ENCODE measurements around the gene KLF5.

DNA sequence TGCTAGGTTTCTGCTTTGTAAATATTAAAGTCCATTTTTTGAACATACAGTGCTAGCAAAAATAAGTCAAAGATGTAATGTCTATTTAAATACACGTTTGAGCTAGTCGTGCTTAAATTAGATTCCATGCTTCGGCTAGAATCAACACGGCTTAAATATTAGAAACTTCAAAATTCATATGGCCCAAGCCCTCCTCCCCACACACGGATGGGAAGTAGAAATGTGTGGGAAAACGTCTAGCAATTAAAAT lies 816 bp upstream of the KLF5 start:
- TF ChIP-seq YY1 (IDR thresholded peaks at IDR 0.05; ENCODE audit: insufficient read depth, insufficient read length): no peak
- TF ChIP-seq SUZ12 (IDR thresholded peaks at IDR 0.05; ENCODE audit: extremely low read depth, insufficient read depth, insufficient read length): no peak
- TF ChIP-seq ZNF274 (IDR thresholded peaks at IDR 0.05; ENCODE audit: low read depth, low read length): no peak
